ENCODE results near the gene GASK1A. TPM values are rescaled to one million over a fixed set of nuclear protein-coding genes. Genes with fewer than 3 reads are reported as not detected.

The GASK1A gene
- total and polyA plus RNA-seq, 8 donors, result 1.2 to 23.6 (median 8.1) TPM

DNA sequence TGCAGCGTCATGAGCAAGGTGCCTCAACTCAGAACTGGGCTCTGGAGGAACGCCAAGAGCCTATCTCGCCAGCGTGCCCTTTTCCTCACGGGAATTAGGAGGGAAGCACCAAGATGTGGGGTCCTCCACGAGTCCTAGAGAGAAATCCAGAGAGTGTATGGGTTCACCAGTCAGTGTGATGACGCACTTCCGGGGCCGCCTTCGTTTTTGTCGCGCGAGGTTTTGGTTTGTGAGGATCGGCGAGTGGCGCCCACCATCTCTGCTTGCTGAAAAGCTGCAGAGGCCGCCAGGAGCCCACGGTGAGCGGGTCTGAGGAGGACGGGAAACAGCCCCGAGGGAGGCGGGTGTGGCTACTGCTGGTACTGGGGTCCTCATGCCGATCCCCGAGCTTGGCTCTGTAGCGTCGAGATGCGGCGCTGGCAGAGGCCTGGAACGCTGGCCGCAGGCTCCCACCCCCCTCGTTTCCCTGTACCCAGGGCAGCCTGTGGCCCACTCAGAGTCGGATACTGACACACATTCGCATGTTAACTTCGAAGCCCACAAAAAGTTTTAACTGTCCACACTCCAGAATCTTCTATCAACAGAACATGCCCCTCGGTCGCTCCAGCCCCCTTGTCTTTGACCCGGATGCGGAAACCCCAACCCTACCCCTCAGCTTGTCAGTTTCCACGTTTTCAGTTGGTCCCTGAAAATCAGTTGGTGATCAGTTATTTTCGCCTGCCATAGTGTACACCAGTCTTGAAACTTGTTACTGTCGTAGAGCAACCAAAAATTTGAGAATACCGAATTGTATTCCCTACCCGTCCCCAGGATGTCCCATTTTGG lies 42.7 kb upstream of the GASK1A start:
- 58 to 79% (median 75%) methylated on average over 40 to 43 of the region's 43 CpGs for WGBS, 5 donors
- peak; percentile 27 to 82 for DNase-seq
- Histone ChIP-seq H3K4me1 (no peaks in the 10 kb centered on the region), H3K36me3 (peaks cover 0 to 3% (median 0%) of the 10 kb centered on the region in 4 donors), H3K27ac (peak overlapping the region in 1 of 5 donors; percentile 9), H3K9me3 (no peaks in the 10 kb centered on the region), H3K27me3 (no peaks in the 10 kb centered on the region), H3K4me3 (peak overlapping the region; percentile 31 to 40 (median 37))
- TF ChIP-seq POLR2A (IDR thresholded peaks at IDR 0.05) (no peak), EP300 (IDR thresholded peaks at IDR 0.05) (no peak), POLR2AphosphoS5 (IDR thresholded peaks at IDR 0.05) (no peak)
- TF ChIP-seq, protein P1, sequence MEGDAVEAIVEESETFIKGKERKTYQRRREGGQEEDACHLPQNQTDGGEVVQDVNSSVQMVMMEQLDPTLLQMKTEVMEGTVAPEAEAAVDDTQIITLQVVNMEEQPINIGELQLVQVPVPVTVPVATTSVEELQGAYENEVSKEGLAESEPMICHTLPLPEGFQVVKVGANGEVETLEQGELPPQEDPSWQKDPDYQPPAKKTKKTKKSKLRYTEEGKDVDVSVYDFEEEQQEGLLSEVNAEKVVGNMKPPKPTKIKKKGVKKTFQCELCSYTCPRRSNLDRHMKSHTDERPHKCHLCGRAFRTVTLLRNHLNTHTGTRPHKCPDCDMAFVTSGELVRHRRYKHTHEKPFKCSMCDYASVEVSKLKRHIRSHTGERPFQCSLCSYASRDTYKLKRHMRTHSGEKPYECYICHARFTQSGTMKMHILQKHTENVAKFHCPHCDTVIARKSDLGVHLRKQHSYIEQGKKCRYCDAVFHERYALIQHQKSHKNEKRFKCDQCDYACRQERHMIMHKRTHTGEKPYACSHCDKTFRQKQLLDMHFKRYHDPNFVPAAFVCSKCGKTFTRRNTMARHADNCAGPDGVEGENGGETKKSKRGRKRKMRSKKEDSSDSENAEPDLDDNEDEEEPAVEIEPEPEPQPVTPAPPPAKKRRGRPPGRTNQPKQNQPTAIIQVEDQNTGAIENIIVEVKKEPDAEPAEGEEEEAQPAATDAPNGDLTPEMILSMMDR (IDR thresholded peaks at IDR 0.05), result no peak
- intact Hi-C loops (cut with DNase I; ENCODE audit: low total_unique reads), result no loop called here

DNA sequence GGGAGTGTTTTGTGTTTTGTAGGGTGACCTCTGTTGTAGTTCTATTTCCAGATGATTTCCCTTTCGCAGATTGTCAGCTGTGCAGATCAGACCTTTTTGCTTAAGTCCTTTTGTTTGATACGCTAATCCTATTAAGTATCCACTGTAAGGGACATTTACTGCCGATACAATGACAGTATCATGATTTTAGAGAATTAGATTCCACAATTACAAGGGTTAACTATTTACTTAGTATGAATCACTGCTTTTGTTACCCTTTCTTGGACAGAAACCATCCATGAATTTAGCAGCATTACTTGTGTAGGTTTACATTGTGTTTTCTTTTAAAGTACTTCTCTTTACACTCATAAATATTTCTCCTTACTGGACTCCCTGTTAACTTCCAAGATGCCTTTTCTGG lies 41.8 kb upstream of the GASK1A start:
- 80 to 88% (median 85%) methylated on average over 3 of the region's 3 CpGs for WGBS, 5 donors
- intact Hi-C loops (cut with DNase I; ENCODE audit: low total_unique reads), result no loop called here
- peaks cover 0 to 10% (median 0%) of the 10 kb centered on the region in 4 donors for H3K36me3 ChIP-seq
- no peak overlapping the region for H3K4me3 ChIP-seq
- H3K4me1 ChIP-seq, result no peaks in the 10 kb centered on the region
- H3K9me3 ChIP-seq, result no peaks in the 10 kb centered on the region
- no peak overlapping the region for H3K27ac ChIP-seq
- TF ChIP-seq POLR2A (IDR thresholded peaks at IDR 0.05) (no peak), EP300 (IDR thresholded peaks at IDR 0.05) (no peak), POLR2AphosphoS5 (IDR thresholded peaks at IDR 0.05) (no peak)
- TF ChIP-seq, protein P1 (IDR thresholded peaks at IDR 0.05), result no peak
- no peaks in the 10 kb centered on the region for H3K27me3 ChIP-seq
- no peak for DNase-seq

DNA sequence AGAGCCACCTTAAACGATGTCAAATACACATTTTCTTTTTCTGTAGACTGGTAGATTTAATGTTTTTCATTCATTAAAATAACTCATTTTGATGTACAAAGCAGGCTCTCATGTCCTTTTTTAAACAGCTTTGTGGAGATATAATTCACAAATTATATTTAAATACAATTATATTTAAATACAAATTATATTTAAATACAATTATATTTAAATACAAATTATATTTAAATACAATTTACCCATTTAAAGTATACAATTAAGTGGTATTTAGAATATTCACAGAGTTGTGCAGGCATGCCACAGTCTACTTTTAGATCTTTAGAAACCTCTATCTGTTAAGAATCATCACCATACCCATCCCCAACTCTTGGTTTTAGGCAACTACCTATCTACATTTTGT lies 36.4 kb upstream of the GASK1A start:
- 83 to 88% (median 86%) methylated on average over 1 of the region's 1 CpG for WGBS, 5 donors
- Histone ChIP-seq H3K36me3 (peaks cover 0 to 10% (median 0%) of the 10 kb centered on the region in 4 donors), H3K4me3 (no peak overlapping the region), H3K9me3 (no peaks in the 10 kb centered on the region), H3K27me3 (no peaks in the 10 kb centered on the region), H3K27ac (no peak overlapping the region), H3K4me1 (no peaks in the 10 kb centered on the region)
- no peak for DNase-seq
- TF ChIP-seq POLR2A (IDR thresholded peaks at IDR 0.05), result no peak
- no peak for TF ChIP-seq EP300 (IDR thresholded peaks at IDR 0.05)
- TF ChIP-seq POLR2AphosphoS5 (IDR thresholded peaks at IDR 0.05), result no peak
- TF ChIP-seq, protein P1 (IDR thresholded peaks at IDR 0.05), result no peak
- intact Hi-C loops (cut with DNase I; ENCODE audit: low total_unique reads), result no loop called here

DNA sequence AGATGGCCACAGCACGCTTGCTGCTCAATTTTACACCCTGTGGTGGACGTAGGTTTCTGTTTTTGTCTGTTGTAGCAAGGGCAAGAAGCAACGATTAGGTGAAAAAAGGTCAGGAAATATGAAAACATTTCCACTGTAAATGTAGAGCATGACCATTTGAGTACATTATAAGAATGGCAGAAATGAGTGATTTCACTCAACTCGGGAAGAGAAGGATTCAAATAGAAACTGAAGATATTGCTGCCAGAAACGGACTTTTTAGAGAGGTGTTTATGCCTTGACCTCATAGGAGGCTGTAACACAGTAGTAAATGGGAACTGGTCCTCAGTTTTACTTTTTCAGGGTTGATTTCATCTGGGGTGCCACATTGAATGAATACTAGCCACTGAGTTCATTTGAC lies 33.1 kb upstream of the GASK1A start:
- intact Hi-C loops (cut with DNase I; ENCODE audit: low total_unique reads), result no loop called here
- Histone ChIP-seq H3K4me3 (no peak overlapping the region), H3K27me3 (no peaks in the 10 kb centered on the region), H3K36me3 (peaks cover 0 to 10% (median 0%) of the 10 kb centered on the region in 4 donors), H3K27ac (no peak overlapping the region), H3K4me1 (no peaks in the 10 kb centered on the region), H3K9me3 (no peaks in the 10 kb centered on the region)
- no peak for DNase-seq
- WGBS, 5 donors, result 79 to 85% (median 83%) methylated on average over 5 of the region's 5 CpGs
- no peak for TF ChIP-seq EP300 (IDR thresholded peaks at IDR 0.05)
- TF ChIP-seq, protein P1 (IDR thresholded peaks at IDR 0.05), result no peak
